GM18867 (cell line): ENCODE data around the gene SYNC.
"Not testable (repeated sequence)": the region's sequence is repeated elsewhere in the genome, so short reads cannot be mapped to it uniquely, and the experiment has no call there.

Experiments
- ATAC-seq: cut with Tn5 transposase; IDR thresholded peaks from one replicate; pipeline ENCODE4 v1.9.1; 2021; ENCODE audit warnings: mild to moderate bottlenecking, moderate library complexity; ENCODE audit not compliant: unreplicated experiment

The SYNC gene

DNA sequence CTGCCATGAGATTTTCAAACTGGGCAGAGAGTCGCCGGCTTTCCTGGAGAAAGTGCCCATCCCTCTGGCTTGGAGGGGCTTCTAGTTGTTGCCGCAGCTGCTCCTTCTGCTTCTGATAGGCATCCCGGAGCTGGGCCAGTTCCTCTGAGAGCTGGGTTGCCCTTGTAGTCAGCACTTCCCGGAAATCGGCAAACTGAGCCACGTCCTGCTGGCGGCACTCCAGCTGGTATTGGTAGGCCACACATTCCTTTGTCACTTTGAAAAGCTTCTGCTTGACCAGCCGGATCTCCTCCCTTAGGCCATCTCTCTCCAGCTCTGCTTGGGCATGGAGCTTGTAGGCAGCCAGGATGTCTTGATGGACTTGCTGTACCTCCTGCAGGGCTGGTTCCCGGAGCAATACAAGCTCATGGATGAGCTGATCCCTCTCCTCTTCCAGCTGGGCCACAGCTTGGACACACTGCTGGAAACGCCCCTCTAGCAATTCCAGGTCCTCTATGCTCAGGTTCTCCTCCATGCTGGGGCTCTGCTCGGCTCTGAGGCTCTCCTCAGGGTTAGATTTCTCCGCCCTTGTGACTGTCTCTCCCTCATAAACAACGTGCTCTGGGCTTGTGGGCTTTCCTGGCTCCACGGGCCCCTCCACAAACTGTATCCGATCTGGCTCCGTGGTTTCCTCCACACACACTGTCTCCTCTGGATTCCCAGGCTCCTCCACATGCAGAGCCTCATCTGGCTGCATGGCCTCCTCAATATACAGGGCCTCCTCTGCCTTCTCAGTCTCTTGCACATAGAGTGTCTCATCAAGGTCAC lies 7.3 kb downstream of the SYNC start:
- ATAC-seq = no peak

DNA sequence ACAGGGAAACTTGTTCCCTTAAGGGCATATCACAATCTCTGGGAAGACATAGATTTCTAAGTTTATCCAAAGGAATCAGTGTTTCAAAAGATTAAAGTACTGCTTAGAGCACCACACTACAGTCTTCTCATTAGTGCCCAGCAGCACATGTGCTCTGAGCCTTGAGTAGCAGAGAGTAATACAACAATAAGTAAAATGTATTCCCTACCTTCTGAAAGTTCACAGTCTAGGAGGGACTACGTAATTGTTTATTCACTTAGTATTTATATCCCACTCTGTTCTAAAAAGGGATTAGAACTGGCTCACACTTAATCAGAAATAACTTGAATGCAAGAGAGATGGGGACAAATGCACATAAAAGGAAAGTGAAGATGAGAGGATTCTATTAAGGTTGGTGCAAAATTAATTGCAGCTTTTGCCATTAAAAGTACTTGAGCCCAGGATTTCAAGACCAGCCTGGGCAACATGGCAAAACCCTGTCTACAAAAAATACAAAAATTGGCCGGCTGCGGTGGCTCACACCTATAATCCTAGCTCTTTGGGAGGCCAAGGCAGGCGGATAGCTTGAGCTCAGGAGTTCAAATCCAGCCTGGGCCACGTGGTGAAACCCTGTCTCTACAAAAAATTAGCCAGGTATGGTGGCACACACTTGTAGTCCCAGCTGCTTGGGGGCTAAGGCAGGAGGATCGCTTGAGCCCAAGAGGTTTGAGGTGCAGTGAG lies 9.0 kb downstream of the SYNC start:
- ATAC-seq = no peak

DNA sequence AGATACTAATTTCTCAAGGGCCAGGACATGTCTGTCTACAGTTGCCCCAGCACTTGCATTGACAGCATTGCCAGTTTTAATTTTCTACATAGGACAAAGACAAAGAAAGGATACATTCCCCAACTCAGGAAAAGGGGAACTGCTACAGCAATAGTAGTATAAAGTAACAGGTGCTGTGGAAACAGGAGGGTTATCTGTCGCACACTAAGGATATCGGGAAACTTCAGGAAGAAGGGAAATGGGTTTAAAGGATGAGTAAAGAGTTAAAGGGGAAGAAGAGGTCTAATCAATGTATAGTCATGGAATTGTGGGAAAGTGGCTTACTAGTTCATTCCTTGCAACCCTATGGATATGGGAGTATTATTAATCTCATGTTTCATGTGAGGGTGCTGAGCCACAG lies 16.2 kb downstream of the SYNC start:
- no peak for ATAC-seq

DNA sequence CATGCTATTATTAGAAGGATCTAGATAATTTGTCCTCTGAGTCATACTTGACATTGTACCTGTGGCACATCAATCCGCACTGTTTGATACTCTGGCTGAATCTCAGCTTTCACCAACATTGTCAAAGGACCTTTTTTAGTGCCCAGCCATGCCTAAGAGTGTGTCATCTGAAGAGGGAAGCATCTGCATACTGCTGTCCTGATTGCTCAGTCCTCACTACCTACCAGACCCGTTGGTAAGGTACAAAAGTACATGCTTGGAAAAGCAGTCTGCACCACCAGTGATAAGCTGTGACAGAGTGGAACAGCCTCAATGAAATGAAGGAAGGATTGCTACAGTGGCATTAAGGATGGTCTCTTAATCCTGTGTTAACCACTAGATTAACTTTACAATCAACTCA lies 17.1 kb downstream of the SYNC start:
- no peak for ATAC-seq

DNA sequence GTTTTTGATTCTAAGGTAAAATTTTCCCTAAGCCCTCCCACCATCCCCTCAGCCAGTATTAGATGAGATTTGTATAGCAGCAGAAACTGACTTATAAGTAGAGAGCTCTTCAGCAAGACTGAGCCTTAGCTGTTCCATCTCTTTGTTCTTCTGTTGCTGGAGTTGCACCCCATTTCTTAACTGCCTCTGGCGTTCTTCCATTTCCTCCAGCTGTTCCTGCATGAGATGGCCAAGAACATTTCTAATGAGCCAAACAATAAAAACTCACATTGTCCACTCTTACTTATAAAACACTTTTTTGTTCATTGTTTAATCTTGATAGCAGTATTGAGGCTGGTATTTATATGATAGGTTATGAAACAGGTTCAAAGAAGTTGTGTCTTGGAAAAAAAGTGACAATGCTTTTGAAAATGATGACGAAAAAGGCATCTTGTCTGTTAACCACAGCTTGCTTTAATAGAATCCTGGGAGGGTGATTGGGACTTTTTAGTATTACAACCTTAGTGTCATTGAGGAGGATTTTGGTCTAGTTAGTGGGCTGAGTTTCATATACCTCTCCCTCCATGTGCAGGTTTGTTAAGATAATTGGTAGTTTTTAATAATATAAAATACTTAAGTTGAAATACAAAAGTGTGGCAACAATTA lies 18.3 kb downstream of the SYNC start:
- ATAC-seq = no peak

DNA sequence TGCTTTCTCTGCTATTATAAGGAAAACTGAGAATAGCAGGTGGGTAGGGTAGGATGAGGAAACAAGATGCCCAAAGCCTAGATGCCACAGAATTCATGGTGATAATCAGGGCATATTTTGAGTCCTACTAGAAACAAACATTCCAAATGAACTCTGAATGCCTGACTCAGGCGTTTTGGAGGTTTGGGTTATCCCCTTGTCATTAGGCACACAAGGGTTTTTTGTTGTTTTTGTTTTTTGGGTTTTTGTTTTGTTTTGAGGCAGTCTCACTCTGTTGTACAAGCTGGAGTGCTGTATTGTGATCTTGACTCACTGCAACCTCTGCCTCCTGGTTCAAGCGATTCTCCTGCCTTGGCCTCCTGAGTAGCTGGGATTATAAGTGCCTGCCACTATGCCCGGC lies 19.2 kb downstream of the SYNC start:
- ATAC-seq = no peak

DNA sequence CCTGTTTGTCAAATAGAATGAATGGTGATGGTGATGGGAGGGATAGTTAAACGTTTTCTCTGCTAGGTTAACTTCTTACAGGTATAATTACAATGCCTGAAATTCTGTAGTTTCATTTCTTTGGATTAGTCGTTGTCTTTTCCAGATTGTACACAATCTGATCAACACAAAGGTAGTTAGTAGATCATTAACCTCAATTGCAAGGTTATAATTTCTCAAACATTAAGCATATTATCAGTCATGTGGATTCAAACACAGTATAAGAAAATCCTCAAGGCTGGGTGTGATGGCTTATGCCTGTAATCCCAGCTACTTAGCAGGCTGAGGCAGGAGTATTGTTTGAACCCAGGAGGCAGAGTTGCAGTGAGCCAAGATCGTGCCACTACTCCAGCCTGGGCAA lies 20.6 kb downstream of the SYNC start:
- no peak for ATAC-seq

DNA sequence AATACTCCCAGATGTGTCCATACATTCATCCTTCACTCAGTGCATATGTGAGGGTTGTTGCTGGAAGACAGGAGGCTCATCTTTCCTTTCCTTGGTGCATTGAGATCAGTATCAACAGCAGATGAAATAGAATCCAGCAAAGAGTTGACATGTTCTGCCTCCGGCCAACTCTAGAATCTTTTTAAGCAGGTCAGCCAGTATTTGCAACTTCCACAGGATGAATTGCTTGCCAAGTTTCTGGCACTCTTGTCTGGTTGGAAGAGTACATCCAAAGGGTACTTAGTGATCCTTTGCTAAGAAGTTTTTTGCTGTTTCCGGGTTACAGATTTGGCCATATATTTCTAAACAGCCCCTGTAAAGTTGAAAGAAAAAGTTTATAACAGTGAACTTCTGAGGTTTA lies 21.1 kb downstream of the SYNC start:
- no peak for ATAC-seq

DNA sequence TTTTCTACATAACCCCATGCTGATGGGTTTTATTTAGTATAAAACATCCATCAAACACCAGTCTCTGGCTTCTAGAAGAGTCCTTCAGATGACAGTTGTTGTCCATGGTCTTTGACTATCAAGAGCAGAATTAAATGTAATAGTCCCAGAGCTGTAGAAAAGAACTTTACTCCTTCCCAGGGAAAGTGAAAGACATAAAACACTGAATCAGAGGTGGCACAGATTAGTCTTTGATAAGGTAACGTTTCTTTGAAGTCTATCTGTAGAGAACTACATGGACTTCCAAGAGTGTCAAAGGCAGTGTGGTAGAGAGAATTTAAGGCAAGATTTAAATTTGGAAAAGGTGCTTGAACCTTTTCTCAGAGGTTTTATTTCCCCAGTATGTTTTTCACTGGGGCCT lies 21.9 kb downstream of the SYNC start:
- no peak for ATAC-seq

DNA sequence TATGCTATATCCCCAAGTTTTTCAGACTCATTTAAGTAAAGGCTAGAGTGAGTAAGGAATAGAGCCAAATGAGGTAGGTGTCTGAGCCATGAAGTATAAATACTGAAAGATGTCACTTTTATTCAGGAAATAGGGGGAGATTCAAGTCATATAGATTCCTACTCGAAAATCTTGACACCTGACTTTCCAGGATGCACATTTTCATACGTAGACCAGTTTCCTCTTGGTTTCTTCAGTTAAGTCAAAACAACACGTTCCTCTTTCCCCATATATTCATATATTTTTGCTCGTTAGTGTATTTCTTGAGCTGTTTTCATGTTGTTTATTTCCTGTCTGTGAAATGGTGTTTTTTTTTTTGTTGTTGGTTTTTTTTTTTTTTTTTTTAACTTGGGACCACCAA lies 22.6 kb downstream of the SYNC start:
- not testable (repeated sequence) for ATAC-seq

DNA sequence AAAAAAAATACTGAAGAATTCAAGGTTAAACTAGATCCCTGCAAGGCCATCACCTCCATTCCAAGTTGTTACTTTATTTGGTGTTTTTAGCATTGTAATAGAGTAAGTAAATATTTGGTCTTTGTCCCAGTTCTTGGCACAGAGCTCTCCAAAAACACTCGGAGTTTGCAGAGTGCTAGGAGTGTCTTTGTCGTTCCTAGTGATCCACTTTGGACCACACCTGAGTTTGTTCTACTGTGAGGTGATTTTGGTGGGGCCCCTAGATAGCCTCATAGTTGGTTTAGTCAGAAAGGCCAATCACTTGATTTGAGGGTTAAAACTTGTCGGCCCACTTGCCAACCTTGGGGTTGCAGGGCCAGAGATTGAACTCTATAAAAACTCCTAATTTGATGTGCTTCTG lies 25.6 kb downstream of the SYNC start:
- no peak for ATAC-seq

DNA sequence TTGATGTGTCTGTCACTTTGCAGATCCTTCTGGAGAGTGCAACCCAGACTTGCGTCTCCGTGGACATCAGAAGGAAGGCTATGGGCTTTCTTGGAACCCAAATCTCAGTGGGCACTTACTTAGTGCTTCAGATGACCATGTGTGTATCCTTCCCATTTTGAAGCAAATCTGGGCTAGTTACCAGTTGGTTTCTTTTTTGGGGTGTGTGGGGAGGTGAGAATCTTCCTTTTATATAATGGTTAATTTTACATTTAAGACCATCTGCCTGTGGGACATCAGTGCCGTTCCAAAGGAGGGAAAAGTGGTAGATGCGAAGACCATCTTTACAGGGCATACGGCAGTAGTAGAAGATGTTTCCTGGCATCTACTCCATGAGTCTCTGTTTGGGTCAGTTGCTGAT lies 33.9 kb downstream of the SYNC start:
- ATAC-seq = not testable (repeated sequence)

DNA sequence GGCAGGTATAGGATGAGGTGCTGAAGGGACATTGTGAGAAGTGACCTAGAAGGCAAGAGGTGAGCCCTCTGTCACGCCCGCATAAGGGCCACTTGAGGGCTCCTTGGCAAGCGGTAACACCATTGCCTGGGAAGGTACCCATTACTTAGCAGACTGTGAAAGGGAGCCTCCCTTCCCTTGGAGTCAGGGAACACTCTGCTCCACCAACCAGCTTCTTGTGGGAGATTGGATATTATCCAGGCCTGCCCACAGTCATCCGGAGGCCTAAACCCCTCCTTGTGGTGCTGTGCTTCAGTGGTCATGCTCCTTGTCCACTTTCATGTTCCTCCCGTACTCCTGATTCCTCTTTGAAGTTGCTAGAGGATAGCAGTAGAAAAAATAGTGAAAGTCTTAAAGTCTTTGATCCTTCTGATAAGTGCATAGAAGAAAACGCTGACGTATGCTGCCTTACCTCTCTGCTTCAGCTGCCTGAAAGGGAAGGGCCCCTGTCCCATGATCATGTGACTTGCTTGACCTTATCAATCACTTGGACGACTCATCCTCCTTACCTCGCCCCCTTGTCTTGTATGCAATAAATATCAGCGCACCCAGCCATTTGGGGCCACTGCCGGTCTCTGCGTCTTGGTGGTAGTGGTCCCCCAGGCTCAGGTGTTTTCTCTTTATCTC lies 35.5 kb downstream of the SYNC start:
- no peak for ATAC-seq

DNA sequence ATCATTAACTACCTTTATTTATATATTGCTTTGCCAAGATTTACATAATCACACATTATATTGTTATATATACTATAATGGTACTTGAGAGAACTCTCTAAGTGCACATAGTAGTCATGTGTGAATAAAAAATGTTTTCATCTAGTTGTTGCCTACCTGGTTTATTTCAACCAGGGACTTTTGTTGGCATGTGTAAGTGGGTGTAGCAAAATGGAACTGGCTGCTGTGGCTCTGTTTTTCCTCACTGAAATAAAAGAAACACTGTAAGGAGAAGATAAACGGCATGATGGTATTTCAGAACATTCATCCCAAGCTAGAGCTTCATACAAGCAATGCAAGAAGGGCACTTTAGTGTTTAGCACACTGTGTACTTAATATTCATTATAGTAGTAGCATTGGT lies 36.7 kb downstream of the SYNC start:
- no peak for ATAC-seq

DNA sequence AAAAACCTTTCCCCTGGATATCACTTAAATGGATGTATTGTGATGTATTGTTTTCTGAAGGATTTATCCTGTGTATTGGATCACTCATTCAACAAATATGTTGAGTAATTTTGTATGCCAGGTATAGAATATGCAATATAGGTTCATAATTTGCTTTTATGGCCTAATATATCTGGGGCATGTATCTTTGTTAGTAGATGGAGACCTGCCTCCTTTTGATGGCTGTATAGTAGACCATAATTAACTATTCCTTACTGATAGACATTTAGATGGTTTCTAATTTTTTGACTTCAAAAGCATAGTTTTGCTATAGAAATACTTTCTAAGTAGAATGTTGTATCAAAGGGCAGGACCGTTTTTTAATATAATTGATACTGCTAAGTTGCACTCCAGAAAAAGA lies 43.0 kb downstream of the SYNC start:
- no peak for ATAC-seq

DNA sequence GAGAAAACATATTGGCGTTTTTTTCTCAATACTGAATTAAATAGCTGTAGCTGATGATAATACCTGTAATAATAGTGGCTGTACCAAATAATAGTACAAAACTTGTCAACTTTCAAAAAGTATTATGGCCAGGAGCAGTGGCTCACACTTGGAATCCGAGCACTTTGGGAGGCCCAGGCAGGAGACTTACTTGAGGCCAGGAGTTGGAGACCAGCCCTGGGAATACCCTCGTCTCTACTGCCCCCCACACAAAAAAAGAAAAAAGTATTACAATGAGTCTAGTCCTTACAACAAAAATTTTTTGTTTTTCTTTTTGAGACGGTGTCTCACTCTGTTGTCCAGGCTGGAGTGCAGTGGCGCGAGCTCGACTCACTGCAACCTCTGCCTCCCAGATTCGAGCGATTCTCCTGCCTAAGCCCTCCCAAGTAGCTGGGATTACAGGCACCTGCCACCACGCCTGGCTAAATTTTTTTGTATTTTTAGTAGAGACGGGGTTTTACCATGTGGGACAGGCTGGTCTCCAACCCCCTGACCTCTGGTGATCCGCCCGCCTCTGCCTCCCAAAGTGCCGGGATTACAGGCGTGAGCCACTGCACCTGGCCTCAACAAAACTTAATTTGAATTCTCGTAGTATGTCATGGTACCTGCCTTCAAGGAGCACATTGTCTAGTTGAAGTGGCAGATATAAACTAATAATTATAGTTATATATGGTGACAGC lies 50.2 kb downstream of the SYNC start:
- no peak for ATAC-seq

DNA sequence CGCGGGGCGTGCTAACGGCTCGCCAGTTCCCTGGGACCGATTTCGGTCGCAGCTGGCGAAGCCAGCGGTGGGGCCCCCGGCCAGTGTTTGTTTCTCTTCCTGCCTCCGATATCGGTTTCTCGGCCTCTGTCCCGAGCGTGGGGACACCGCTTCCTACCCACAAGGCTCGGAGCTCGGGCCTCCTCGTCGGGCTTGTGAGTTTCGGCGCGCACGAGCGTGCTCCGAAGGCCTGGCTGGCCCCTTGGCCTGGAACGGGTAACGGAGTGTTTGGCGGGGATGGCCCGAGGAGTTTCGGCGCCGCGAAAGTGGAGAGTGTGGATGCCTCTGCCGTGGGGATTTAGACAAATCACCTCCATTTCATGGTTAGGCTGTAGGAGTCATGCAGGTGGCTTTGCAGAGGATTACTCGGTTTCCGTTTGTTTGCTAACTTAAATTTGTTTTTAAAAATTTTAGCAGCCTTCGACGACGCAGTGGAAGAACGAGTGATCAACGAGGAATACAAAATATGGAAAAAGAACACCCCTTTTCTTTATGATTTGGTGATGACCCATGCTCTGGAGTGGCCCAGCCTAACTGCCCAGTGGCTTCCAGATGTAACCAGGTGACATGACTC lies 51.0 kb downstream of the SYNC start:
- ATAC-seq = peak; percentile 21

DNA sequence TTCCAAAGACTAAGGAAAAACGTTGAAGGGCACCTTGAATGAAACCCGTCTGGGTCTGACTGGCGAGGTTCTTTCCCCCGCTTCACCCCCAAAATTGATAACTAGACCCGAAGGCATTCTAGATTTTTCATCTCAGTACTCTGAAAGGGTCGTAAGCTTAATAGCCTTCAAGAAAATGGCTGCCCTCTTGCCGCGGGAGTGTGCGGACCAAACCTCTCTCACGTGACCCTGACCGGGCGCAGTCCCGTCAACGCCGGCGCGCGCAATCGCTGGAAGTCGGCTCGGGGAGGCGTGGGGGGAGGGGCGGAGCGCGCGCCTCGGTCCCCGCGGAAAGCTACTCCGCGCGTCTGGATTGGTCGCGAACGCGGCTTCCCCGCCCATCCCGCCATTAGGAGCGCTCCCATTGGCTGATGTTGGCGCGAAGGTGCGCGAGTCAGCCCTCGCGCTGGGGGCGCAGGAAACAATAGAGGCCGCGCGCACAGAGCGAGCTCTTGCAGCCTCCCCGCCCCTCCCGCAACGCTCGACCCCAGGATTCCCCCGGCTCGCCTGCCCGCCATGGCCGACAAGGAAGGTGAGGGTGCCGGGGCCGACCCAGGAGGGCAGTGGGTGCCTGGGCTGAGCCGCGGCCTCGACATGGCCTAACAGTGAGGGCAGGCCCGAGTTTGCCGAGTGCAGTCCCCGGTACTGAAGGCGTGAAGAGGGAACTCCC lies 51.7 kb downstream of the SYNC start, which contains the start of gene RBBP4:
TSS of gene RBBP4 (plus strand) at position 457 of the 709 bp plus-strand sequence. CDS start at position 556, 99 bp downstream.
- ATAC-seq = peak; percentile 80

DNA sequence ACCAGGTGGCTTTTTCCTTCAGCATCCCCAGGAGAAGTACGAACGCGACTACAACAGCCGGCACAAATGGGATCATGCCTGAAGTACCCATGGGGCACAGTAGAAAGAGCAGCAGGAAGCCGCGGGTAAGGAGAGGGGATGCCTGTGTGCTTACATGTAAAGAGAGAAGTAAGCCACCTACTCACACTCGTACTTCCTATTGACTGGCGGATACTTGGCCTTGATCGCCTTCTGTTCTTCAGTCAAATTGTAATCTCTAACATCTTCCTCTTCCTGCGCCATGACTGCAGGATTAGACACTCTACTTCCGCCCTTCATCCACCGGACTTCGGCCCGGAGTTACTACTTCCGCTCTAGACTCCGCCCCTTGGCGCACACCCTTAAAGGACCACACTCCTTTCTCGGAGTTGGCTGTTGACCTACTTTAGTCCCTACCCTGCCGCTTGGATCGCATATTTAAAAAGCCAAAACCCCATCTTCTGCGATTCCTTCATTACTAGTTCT lies 52.3 kb downstream of the SYNC start, which contains the start of gene ZBTB8OS:
TSS of gene ZBTB8OS (minus strand) at position 303 of the 504 bp plus-strand sequence. CDS start at position 282, 21 bp downstream.
- ATAC-seq = peak; percentile 66
